Measurements from ENCODE around the gene RHCG.

The RHCG gene

DNA sequence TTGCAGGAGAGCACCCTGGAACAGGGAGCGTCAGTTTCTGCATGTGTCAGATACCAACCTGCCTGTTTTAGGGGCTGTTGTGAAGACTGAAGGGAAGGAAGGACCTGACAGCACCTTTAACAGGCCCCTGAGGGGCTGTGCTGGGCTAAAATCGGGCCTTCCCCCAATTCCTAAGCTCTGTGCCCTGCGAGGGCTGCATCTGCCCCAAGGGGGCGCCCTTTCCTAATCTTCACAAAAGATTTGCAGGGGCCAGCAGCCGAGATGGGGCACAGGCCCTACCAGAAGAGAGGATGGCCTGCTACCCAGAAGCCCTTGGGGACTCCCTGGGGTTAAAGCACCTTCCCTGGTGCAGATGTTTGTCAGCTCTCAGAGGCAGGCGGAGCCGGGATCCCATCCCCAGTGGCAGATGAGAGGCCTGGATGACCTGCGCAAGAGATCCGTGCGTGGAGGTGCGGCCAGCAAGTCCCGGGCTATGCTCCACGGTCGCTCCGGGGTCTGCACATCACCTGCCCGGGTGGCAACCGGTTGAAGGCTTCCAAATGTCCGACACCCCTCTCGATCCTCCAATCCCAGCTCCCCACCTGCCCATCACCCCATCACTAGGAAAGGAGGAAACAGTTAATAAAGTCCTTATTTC lies 53.6 kb downstream of the RHCG start:
- DNase-seq, result no peak

DNA sequence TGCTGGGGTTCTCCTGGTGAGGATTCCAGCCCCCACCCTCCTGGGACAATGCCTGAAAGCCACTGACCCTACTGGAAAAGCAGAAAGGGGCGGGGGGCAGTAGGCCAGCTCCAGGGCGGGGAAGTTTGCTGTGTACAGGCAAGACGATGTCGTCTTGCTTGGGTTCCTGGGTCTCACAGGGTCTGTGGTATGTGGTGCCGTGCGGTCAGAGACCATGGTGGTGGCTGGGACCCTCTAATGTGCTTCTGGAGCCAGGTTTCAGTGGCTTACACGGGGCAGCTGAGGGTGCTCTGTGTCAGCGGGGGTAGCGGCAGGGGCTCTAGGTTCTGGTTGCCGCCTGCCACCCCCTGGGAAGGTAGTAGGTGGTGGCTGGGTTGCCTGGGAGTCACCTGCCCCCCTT lies 54.2 kb downstream of the RHCG start:
- DNase-seq, result no peak

DNA sequence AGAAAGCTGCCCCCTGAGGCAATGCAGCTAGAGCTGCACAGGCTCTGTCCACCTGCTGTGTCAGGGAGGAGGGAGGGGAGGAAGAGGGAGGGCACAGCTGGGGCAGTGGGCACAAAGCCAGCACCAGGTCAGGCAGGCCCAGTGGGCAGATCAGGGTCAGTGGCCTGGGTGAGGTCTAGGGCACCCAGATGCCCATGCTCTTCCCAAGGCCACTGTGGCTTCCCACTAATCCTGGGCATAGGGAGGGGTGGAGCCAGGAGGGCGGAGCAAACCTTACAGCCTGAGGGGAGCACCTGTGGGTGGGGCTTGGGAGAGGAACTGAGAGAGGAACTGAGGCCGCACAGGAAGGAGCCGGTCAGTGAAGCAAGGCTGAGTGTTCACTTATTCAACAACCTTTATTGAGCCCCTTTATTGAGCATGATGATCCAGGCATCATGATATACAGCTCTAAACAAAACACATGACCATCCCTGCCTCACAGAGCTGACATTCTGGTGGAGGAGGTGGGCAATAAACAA lies 55.0 kb downstream of the RHCG start:
- DNase-seq, result no peak

DNA sequence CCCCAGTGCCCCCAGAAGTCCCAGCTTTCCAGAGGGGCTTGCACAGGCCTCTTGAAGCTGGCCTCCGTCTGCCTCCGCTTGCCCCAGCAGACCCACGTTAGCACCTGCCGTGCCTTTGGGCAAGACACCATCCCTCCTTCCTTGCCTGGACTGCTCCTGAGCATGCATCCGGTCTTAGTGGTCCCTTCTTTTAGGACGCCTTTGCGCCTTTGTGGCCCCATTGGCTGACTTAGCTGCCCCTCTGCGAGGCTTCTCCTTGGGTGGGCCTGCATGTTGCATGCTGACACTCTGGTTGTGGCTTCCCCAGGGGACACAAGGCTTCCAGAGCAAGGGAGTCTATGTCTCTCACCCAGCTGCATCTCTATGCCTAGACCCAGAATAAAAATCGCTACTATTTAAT lies 56.6 kb downstream of the RHCG start:
- DNase-seq, result no peak

DNA sequence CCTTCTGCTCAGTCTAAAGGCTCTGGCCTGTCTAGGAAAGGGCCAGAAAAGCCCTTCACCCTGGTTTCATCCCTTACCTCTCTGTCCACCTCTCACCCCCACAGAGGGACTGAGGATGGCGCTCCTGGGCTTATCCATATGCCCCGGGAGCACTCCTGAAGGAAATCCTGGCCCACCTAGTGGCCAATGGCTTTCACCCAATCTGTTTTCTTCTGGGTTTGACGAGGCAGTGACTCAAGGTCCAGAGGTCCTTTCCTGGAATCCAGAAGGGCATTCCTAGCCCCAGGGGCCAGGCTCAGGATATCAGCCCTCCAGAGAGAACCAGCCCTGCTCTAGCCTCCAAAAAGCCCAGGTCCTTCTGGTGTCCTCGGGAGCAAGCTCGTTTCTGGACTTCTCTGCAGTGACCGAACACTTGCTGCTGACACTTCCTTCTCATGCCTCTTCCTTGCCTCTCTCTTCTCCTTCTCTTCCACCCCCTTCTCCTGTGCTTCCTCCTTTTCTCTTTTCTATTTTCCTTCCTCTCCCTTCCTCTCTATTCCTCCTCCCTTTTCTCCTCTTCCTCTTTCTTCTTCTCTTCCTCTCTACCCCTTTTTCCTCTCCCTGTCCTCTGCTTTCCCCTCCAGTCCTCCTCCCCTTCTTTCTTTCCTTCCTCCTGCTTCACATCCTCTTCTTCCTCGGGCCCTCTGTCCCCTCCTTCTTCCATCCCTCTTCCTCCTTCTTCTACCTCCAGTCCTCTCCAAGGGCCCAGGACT lies 59.6 kb downstream of the RHCG start:
- no peak for DNase-seq

DNA sequence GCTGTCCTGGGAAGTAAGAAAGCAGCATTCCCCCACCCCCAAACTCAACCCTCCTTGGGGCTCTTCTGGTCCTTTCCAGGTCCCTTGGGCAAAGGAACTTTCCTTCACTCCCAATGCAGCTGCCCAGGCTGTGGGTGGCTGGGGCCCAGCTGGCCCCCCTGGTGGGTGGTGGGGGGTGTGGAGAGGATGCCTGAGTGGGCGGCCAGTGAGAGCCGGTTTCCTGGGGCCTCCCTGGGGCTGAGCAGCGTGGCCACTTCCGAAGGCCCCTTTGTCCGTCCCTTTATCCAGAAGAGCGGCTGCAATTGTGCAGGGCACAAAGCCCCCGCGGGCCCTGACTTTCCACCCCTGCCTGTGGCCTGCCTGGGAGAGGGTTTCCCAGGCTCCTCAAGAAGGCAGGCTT lies 61.0 kb downstream of the RHCG start:
- DNase-seq, result no peak

DNA sequence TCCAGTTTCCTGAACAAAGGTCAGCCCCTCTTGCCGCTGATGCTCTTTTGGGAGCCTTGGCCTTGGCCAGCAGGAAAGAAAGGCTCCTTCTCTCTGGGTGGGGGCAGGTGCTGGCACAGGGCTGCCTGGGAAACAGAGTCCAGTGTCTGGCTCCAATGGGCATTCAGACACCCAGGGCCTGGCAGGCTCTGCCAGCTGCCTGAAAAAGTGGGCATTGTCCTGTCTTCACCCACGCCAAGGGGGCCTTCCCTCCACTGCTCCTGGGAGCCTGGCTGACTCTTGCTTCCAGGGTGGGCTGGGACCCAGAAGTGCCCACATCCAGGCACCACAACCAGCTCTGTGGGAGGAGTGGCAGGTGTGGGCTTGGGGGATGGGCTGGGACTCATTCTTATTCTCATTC lies 62.7 kb downstream of the RHCG start:
- DNase-seq, result no peak

DNA sequence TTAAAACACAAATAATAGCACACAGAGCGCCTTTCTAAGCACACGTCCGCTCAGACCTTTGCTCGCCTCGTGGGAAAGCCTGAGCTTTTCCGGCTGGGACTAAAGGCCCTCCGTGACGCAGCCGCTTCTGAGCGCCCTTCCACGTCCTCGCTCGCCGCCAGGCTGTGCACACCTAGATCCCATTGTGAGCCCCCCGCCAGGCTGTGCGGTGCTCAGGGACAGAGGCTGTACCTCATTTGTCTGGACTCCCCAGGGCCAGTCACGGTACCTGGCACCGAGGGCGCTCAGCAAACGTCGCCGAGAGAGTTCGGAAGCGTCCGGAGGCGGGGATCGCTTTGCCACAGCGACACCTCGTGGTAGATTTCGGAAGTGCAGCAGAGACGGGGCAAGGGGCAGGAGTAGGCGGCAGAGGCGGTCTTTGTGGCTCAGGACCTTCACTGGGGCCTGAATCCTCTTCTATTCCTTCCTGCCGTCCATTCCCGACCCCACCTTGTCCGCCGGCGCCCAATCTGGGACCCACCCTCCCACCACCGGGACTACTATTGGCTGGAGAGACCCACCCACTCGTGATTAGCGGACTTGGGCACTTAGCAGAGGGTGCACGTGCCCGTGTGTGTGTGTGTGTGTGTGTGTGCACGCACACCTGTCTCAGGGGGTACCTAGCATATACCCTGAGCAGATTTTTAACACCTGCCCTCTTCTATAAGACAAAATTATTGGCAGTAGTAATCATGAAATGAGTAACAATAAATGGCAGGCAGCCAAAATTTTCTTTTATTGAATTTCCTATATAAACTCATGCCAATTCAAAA lies 65.6 kb downstream of the RHCG start:
- peak; percentile 60 for DNase-seq

DNA sequence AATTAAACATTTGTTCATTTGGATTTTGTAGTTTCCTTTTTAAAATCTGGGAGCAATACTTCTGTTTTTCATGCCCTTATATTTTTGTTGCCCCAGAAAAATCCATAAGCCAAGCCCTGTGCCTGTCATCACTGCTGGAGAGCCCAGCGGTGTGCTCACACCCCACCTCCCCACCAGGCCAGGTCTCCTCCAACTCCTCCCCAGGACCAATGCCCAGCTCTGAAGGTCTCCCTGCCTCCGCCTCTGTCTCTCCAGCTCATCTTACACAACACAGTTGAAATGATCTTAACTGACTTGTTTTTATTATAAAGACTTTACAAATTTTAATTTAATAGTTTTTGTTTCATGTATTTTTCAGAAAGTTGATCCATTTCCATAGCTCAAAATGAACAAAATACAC lies 66.4 kb downstream of the RHCG start:
- no peak for DNase-seq

DNA sequence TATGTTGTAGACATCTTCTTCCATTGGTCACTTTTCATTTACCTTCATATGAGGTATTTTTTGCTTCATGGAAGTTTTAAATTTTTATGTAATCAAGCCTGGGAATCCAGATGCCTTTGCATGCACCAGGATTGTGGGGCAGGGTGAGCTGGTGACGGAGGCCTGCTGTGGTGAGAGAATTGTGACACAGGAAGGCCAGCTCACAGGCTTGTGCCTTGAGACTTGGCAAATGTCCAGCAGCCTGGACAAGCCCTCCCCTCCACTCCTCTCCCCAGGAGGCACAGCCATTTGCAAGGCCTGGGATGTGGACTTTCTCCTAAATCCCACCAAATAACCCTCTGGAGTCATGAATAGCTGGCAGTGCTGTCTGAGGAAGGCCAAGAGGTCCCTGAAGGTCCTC lies 67.4 kb downstream of the RHCG start:
- DNase-seq, result no peak

DNA sequence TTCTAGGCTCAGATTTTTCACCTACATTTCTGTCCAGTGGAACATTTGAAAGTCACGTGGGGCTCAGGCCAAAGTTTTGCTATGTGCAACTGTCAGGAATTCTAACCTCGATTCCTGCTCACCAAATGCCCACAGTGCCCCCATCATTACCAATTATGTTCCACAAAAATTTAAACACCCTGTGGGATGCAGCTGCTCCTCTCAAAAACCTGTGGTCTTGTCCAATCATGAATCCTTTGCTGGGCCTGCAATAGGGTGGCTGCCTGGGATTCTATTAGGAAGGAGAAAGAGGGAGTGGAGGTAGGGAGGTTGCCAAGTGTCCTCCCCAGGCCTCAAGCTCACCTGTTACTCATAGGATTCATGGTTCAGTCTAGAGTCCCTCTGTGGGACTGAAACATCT lies 68.1 kb downstream of the RHCG start:
- DNase-seq, result no peak

DNA sequence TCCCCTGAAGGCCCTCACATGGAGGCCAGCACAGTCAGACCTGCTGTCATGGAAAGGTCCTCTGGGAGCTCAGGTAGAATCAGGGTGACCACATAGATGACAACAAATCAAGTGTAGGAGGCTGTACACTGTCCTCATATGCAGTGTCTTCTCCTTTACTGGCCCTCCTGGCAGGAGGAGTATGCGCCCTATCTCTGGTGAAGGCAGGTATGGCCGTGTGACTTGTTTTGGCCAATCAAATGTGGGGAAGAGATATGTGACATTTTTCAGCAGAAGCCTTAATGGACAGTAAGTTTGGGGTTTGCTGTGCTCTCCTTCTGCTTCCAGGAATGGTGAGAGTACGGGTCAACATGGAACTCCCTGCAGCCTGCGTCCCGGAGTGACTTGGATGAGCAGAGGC lies 69.9 kb downstream of the RHCG start:
- DNase-seq, result no peak

DNA sequence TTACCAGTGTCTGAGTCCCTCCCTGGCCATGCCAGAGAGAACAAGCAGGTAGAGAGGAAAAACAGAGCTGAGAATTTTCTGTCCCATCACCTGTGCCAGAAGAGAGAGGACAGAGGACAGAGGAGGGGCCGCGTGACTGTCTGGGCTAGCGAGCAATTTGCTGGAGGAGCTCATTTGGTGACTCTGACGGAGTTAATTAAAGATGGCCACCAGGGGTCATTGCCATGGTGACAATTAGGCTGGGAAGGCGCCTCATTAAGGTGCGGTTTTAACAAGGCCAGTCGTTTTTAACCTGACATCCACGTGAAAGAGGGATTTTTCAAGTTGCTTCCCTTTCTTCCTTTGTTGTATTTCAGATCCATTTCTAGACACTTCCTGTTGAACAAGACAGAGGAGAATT lies 72.4 kb downstream of the RHCG start:
- no peak for DNase-seq
